Measurements from ENCODE around the gene MST1. TPM values are rescaled to one million over a fixed set of nuclear protein-coding genes. Genes with fewer than 3 reads are reported as not detected.

The MST1 gene
- total and polyA plus RNA-seq, 2 of the 4 experiments (the other 2 are of a cell fraction) = 1.3 to 13.0 TPM

- Histone ChIP-seq H2BK20ac (ENCODE audit: low read depth, low read length) (no peak overlapping the region), H2BK5ac (ENCODE audit: low read depth, low read length, poor library complexity, severe bottlenecking) (no peak overlapping the region)
Measured at GRCh38 chr3:49636883-49637609, 52.2 kb downstream of the MST1 start.

More at GRCh38 chr3:49636883-49637609, 52.2 kb downstream of the MST1 start:
- Histone ChIP-seq H2BK15ac (ENCODE audit: low read depth, low read length) (no peak overlapping the region), H3K9me1 (ENCODE audit: insufficient read depth, low read length) (no peaks in the 10 kb centered on the region), H3K79me1 (ENCODE audit: low read depth in 1 of 2, low read length in 2 of 2) (no peaks in the 10 kb centered on the region), H4K20me1 (ENCODE audit: insufficient read depth, low read length) (no peaks in the 10 kb centered on the region), H3K27ac (ENCODE audit: insufficient read depth, low read length) (no peak overlapping the region), H3K56ac (ENCODE audit: extremely low read depth, insufficient read depth, low read length) (no peak overlapping the region), H3K4ac (ENCODE audit: low read depth, low read length) (no peak overlapping the region), H3K18ac (ENCODE audit: low read depth, low read length) (no peak overlapping the region), H3K23ac (ENCODE audit: low read depth, low read length) (no peak overlapping the region), H3K9me3 (ENCODE audit: control insufficient read depth, insufficient read depth, low read length) (no peaks in the 10 kb centered on the region; the same call in 1 of the 2 replicates), H3K14ac (replicated peaks; ENCODE audit: low read depth, low read length) (no peak overlapping the region), H2AK5ac (ENCODE audit: low read depth, low read length) (no peak overlapping the region), H3K4me1 (ENCODE audit: control insufficient read depth, insufficient read depth, low read length) (peaks cover 3% of the 10 kb centered on the region; the same call in 1 of the 2 replicates), H3K4me2 (ENCODE audit: low read depth, low read length) (no peak overlapping the region), H4K5ac (ENCODE audit: low read depth, low read length) (no peak overlapping the region), H3K4me3 (ENCODE audit: insufficient read depth, low read depth, low read length) (no peak overlapping the region), H2BK120ac (ENCODE audit: low read depth, low read length) (no peak overlapping the region), H2AK9ac (replicated peaks; ENCODE audit: low read depth, low read length, poor library complexity) (no peak overlapping the region), H4K91ac (ENCODE audit: insufficient read depth, low read depth, low read length) (no peak overlapping the region), H4K8ac (ENCODE audit: low read depth in 2 of 2, low read length in 2 of 2) (no peak overlapping the region), H3K36me3 (ENCODE audit: control insufficient read depth, insufficient read depth, low read length) (no peaks in the 10 kb centered on the region), H2AFZ (replicated peaks; ENCODE audit: low read length, poor library complexity) (no peak overlapping the region), H3K27me3 (ENCODE audit: control insufficient read depth, insufficient read depth, low read length) (peaks cover 23% of the 10 kb centered on the region), H3K9ac (ENCODE audit: low read depth, low read length) (no peak overlapping the region)
- BruUV-seq (replicated peaks) = no TSS peak
- TF ChIP-seq ELK1 (IDR thresholded peaks at IDR 0.05; ENCODE audit: borderline replicate concordance, low read depth, low read length) (no peak), MAZ (IDR thresholded peaks at IDR 0.05; ENCODE audit: borderline replicate concordance, low read depth, low read length) (no peak), RCOR1 (IDR thresholded peaks at IDR 0.05; ENCODE audit: insufficient replicate concordance, low read length) (no peak)
- DNase-seq (no peak), ATAC-seq (ENCODE audit: low read depth) (no peak)
- WGBS, 2 experiments (ENCODE audit: extremely low coverage in 2 of 2, insufficient read length in 1 of 2) = no CpG with 5 or more reads among the region's 7 CpGs
- in situ Hi-C loops (cut with MboI; ENCODE audit: low sequenced_read_pairs) = no loop called here
- dilution Hi-C loops (cut with HindIII; ENCODE audit: low sequenced_read_pairs, unreplicated experiment) = no loop called here
- POLR2A ChIA-PET (ENCODE audit: unreplicated experiment) = no interaction called here
- CTCF ChIA-PET = no interaction called here
- intact Hi-C loops (cut with micrococcal nuclease) = no loop called here
